Ascending aorta (tissue), 2 donors: ENCODE measurements around the gene SCGB1D1. TPM values are rescaled to one million over a fixed set of nuclear protein-coding genes. Genes with fewer than 3 reads are reported as not detected.

Source experiments
- DNase-seq, 2 donors: peaks; one replicate each; pipeline ENCODE4 v3.0.0-alpha.2; 2019; ENCODE audit warnings: low spot score in 2 of 2
- H3K27ac ChIP-seq, 2 donors: fragments of 200-600 bp; sonication (generic); one replicate each; pipeline ENCODE4 v1.5.1; 2016 to 2017; ENCODE audit warnings: mild to moderate bottlenecking in 1 of 2
- H3K27me3 ChIP-seq: fragments of 200-600 bp; sonication (generic); one replicate; pipeline ENCODE4 v1.5.1; 2017
- H3K36me3 ChIP-seq, 2 donors: fragments of 200-600 bp; sonication (generic); one replicate each; pipeline ENCODE4 v1.5.1; 2016
- H3K4me1 ChIP-seq, 2 donors: fragments of 200-600 bp; sonication (generic); one replicate each; pipeline ENCODE4 v1.5.1; 2016 to 2017; ENCODE audit warnings: mild to moderate bottlenecking in 1 of 2
- H3K4me3 ChIP-seq, 2 donors: fragments of 200-600 bp; sonication (generic); one replicate each; pipeline ENCODE4 v1.5.1; 2016 to 2017; ENCODE audit warnings: mild to moderate bottlenecking in 1 of 2
- H3K9me3 ChIP-seq, 2 donors: fragments of 200-600 bp; sonication (generic); one replicate each; pipeline ENCODE4 v1.5.1; 2016
- CTCF ChIP-seq, 3 experiments: fragments of 200-600 bp in 2 of 3; fragments of 450-650 bp in 1 of 3; sonication (generic) in 2 of 3; IDR thresholded peaks; one replicate each; pipeline ENCODE4 v1.5.1; 2016 to 2019; ENCODE audit warnings: antibody characterized with exemption in 3 of 3, mild to moderate bottlenecking in 1 of 3, moderate library complexity in 1 of 3
- intact Hi-C: fragments of 100-400 bp; cut with DNase I; formaldehyde crosslinking; loops from one replicate; pipeline ENCODE4 v1.15.1; 2023
- total RNA-seq: library from RNA; depleted of rRNA; stranded (reverse); fragments of >200 nt; gene quantifications from one replicate; pipeline ENCODE4 v1.1.0, GENCODE V29; 2016

Gene SCGB1D1
- total RNA-seq: not detected

- H3K27me3 ChIP-seq: no peaks in the 10 kb centered on the region
- no peak within 1 kb of the TSS for H3K4me3 ChIP-seq
- no peaks in the 10 kb centered on the region for H3K4me1 ChIP-seq
- no peaks in the 10 kb centered on the region for H3K9me3 ChIP-seq
- DNase-seq: no peak
- H3K36me3 ChIP-seq: no peaks in the 10 kb centered on the region
- intact Hi-C loops: no loop called here
- TF ChIP-seq CTCF (IDR thresholded peaks at IDR 0.05): no peak
- H3K27ac ChIP-seq: no peak within 1 kb of the TSS
Measured at GRCh38 chr11:62190011-62190410, at the start of gene SCGB1D1. Gene SCGB1D1 (plus strand): TSS chr11:62190216. CDS start chr11:62190285, 69 bp downstream.

GRCh38 chr11:62140304-62141110, 49.5 kb upstream of the SCGB1D1 start:
- DNase-seq: no peak
- H3K4me3 ChIP-seq: no peak overlapping the region
- no peak for TF ChIP-seq CTCF (IDR thresholded peaks at IDR 0.05)
- no peaks in the 10 kb centered on the region for H3K4me1 ChIP-seq
- intact Hi-C loops: no loop called here
- H3K27ac ChIP-seq: no peak overlapping the region
- H3K36me3 ChIP-seq: peaks cover 51 to 52% of the 10 kb centered on the region in 2 donors
- no peaks in the 10 kb centered on the region for H3K9me3 ChIP-seq
- no peaks in the 10 kb centered on the region for H3K27me3 ChIP-seq

GRCh38 chr11:62141111-62142042, 48.6 kb upstream of the SCGB1D1 start:
- TF ChIP-seq CTCF (IDR thresholded peaks at IDR 0.05): no peak
- DNase-seq: no peak
- H3K4me1 ChIP-seq: no peaks in the 10 kb centered on the region
- H3K9me3 ChIP-seq: no peaks in the 10 kb centered on the region
- intact Hi-C loops: no loop called here
- peaks cover 58 to 60% of the 10 kb centered on the region in 2 donors for H3K36me3 ChIP-seq
- H3K27ac ChIP-seq: no peak overlapping the region
- no peaks in the 10 kb centered on the region for H3K27me3 ChIP-seq
- no peak overlapping the region for H3K4me3 ChIP-seq

- Histone ChIP-seq H3K36me3 (peaks cover 65% of the 10 kb centered on the region in 2 donors), H3K4me3 (no peak overlapping the region), H3K9me3 (no peaks in the 10 kb centered on the region), H3K27me3 (no peaks in the 10 kb centered on the region), H3K27ac (no peak overlapping the region), H3K4me1 (no peaks in the 10 kb centered on the region)
- no peak for DNase-seq
- intact Hi-C loops: no loop called here
- TF ChIP-seq CTCF (IDR thresholded peaks at IDR 0.05): no peak
Measured at GRCh38 chr11:62142043-62142375, 48.0 kb upstream of the SCGB1D1 start.

- peaks cover 67 to 72% of the 10 kb centered on the region in 2 donors for H3K36me3 ChIP-seq
- H3K27ac ChIP-seq: no peak overlapping the region
- no peaks in the 10 kb centered on the region for H3K4me1 ChIP-seq
- H3K9me3 ChIP-seq: no peaks in the 10 kb centered on the region
- TF ChIP-seq CTCF (IDR thresholded peaks at IDR 0.05): no peak
- intact Hi-C loops: no loop called here
- no peak overlapping the region for H3K4me3 ChIP-seq
- DNase-seq: no peak
- H3K27me3 ChIP-seq: no peaks in the 10 kb centered on the region
Measured at GRCh38 chr11:62142921-62143320, 47.1 kb upstream of the SCGB1D1 start.
